Osteoblast (primary cell): ENCODE measurements around the gene POGZ. TPM values are rescaled to one million over a fixed set of nuclear protein-coding genes. Genes with fewer than 3 reads are reported as not detected.

Source experiments
- DNase-seq: peaks from one replicate; pipeline ENCODE4 v3.0.0; 2011; ENCODE audit warnings: low spot score, mixed read lengths; ENCODE audit not compliant: insufficient read length; ENCODE audit errors: missing footprints
- H2AFZ ChIP-seq: 2 replicates; pipeline ENCODE4 v1.6.0; 2011; ENCODE audit warnings: mild to moderate bottlenecking, low read length
- H3K27ac ChIP-seq: 2 replicates; pipeline ENCODE4 v1.5.1; 2011; ENCODE audit warnings: mild to moderate bottlenecking, low read depth, low read length, moderate library complexity
- H3K27me3 ChIP-seq: 2 replicates; pipeline ENCODE4 v1.6.0; 2012; ENCODE audit warnings: mild to moderate bottlenecking, control low read depth, inconsistent platforms, low read length, moderate library complexity; ENCODE audit not compliant: insufficient read depth
- H3K36me3 ChIP-seq: 2 replicates; pipeline ENCODE4 v1.5.1; 2011; ENCODE audit warnings: mild to moderate bottlenecking, low read length, control low read depth, moderate library complexity; ENCODE audit not compliant: insufficient read depth
- H3K4me1 ChIP-seq: 2 replicates; pipeline ENCODE4 v1.5.1; 2011; ENCODE audit warnings: mild to moderate bottlenecking, low read length, control low read depth, moderate library complexity; ENCODE audit not compliant: insufficient read depth
- H3K4me2 ChIP-seq: 2 replicates; pipeline ENCODE4 v1.6.0; 2011; ENCODE audit warnings: mild to moderate bottlenecking, low read length; ENCODE audit not compliant: insufficient read depth
- H3K4me3 ChIP-seq: fragments of 200-600 bp; sonication (generic); 3 replicates; pipeline ENCODE4 v1.5.1; 2012; ENCODE audit warnings: mild to moderate bottlenecking, low read length, inconsistent platforms; ENCODE audit not compliant: insufficient read depth
- H3K79me2 ChIP-seq: 2 replicates; pipeline ENCODE4 v1.6.0; 2012; ENCODE audit warnings: mild to moderate bottlenecking, low read length, control low read depth, inconsistent platforms; ENCODE audit not compliant: insufficient read depth
- H3K9me3 ChIP-seq: 2 replicates; pipeline ENCODE4 v1.5.1; 2011; ENCODE audit warnings: low read depth, low read length, control low read depth
- H4K20me1 ChIP-seq: 2 replicates; pipeline ENCODE4 v1.6.0; 2012; ENCODE audit warnings: mild to moderate bottlenecking, low read length, control low read depth; ENCODE audit not compliant: insufficient read depth
- total RNA-seq: library from RNA; depleted of rRNA; stranded (reverse); fragments of >200 nt; gene quantifications from 2 replicates; pipeline ENCODE4 v1.2.3, GENCODE V29; 2012
- TF ChIP-seq, protein P1 (sequence below): IDR thresholded peaks from 2 replicates; pipeline ENCODE4 v1.5.1; 2011; ENCODE audit warnings: mild to moderate bottlenecking, low read depth, low read length, moderate library complexity; ENCODE audit errors: extremely low read depth

Gene POGZ
- total RNA-seq, 1 donor: 26.8 TPM

DNA sequence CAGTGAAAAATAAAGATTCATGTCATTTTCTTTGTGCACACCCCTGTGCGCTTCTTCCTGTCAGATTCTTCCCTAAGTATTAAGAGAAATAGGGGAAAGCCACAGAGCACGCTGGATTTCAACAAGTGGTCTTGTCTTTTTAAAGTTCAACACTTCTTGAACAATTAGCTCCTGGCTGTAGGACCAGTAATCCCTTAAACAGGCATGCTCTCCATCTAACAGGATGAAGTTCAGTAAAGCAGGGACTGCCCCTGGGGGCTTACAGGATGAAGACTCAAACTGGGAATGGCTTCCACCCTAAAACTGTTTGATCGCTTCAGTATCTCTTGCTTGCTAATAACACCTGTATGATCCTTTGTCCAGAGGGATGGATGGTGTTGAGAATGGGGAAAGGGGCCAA is 55.7 kb downstream of the POGZ start:
- TF ChIP-seq, protein P1, sequence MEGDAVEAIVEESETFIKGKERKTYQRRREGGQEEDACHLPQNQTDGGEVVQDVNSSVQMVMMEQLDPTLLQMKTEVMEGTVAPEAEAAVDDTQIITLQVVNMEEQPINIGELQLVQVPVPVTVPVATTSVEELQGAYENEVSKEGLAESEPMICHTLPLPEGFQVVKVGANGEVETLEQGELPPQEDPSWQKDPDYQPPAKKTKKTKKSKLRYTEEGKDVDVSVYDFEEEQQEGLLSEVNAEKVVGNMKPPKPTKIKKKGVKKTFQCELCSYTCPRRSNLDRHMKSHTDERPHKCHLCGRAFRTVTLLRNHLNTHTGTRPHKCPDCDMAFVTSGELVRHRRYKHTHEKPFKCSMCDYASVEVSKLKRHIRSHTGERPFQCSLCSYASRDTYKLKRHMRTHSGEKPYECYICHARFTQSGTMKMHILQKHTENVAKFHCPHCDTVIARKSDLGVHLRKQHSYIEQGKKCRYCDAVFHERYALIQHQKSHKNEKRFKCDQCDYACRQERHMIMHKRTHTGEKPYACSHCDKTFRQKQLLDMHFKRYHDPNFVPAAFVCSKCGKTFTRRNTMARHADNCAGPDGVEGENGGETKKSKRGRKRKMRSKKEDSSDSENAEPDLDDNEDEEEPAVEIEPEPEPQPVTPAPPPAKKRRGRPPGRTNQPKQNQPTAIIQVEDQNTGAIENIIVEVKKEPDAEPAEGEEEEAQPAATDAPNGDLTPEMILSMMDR: no peak
- Histone ChIP-seq H3K4me3 (no peak overlapping the region), H3K79me2 (peaks cover 33% of the 10 kb centered on the region), H3K27ac (no peak overlapping the region), H3K36me3 (peaks cover 78% of the 10 kb centered on the region), H3K4me2 (no peak overlapping the region), H3K9me3 (no peaks in the 10 kb centered on the region), H3K27me3 (no peaks in the 10 kb centered on the region), H4K20me1 (peaks cover 12% of the 10 kb centered on the region), H2AFZ (no peak overlapping the region), H3K4me1 (peaks cover 19% of the 10 kb centered on the region)
- DNase-seq: no peak

DNA sequence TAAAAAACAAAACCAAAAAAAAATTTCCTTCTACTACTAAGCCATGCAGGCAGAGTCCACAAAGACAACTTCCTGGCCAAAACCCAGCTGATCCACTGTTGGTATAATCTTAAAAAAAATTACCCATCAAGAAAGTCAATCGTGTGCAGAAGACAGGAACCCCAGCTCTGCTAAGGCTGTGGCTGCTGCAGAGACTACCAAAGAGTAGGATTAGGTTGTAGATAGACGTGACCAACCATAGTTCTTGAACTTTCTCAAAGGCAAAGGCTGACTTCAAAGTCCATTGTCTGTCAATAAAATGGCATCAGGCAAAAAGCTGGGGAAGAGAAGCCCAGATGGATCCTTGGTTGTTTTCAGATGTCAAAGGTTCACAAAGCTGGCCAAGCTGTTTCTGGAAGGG is 56.5 kb downstream of the POGZ start:
- Histone ChIP-seq H2AFZ (no peak overlapping the region), H3K9me3 (no peaks in the 10 kb centered on the region), H3K27ac (no peak overlapping the region), H3K79me2 (peaks cover 33% of the 10 kb centered on the region), H3K4me3 (no peak overlapping the region), H3K36me3 (peaks cover 70% of the 10 kb centered on the region), H4K20me1 (peaks cover 12% of the 10 kb centered on the region), H3K4me1 (peaks cover 19% of the 10 kb centered on the region), H3K4me2 (no peak overlapping the region), H3K27me3 (no peaks in the 10 kb centered on the region)
- TF ChIP-seq, protein P1: no peak
- no peak for DNase-seq

DNA sequence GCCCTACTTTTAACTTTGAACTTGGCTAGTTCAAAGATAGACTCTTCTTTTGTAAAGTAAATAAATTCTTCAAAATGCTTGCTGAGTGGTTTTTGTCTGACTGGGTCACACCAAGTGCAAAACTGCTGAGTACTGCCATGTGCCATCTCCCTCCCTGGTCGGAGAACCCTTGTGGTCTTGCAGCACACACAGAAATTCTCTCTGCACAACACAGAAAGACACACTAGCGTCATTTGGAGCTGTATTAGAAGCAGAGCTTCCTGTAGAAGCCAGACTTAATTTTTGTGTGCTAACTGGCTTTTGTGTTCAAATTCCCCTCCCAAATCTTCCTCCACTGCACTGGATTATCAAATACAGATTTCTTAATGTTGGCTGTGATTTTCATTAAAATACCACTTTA is 57.4 kb downstream of the POGZ start:
- H3K27me3 ChIP-seq: no peaks in the 10 kb centered on the region
- H3K9me3 ChIP-seq: no peaks in the 10 kb centered on the region
- peaks cover 19% of the 10 kb centered on the region for H3K4me1 ChIP-seq
- no peak overlapping the region for H3K4me3 ChIP-seq
- H3K36me3 ChIP-seq: peaks cover 62% of the 10 kb centered on the region
- peaks cover 33% of the 10 kb centered on the region for H3K79me2 ChIP-seq
- no peak for DNase-seq
- TF ChIP-seq, protein P1: no peak
- no peak overlapping the region for H3K27ac ChIP-seq
- peaks cover 12% of the 10 kb centered on the region for H4K20me1 ChIP-seq
- H2AFZ ChIP-seq: no peak overlapping the region
- H3K4me2 ChIP-seq: no peak overlapping the region

DNA sequence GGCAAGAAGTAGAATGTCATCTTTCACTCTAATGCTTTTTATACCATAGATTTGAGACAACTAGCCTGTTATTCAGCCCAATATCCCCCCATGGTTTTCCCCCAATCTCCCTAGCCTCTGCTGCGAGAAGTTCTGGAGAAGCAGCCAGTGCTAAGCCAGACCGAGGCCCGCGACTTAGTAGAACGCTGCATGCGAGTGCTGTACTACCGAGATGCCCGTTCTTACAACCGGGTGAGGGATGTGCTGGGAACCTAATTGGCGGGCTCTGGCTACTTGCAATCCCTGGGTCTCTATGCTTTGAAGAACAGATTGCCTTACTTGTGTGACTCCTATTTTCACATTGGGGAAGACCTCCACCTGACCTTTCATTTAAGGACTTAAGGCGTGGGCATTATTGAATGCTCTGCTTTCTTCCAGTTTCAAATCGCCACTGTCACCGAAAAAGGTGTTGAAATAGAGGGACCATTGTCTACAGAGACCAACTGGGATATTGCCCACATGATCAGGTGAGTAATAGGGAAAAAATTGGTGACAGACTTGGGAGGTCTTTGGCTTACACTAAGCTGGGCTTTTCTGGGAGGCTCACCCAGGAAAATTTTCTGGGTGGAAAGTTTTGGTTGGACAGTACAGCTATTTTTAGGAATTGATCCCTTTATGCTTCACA is 58.0 kb downstream of the POGZ start:
- Histone ChIP-seq H3K27me3 (no peaks in the 10 kb centered on the region), H3K4me1 (peaks cover 19% of the 10 kb centered on the region), H3K4me3 (peak overlapping the region; percentile 5), H4K20me1 (peaks cover 12% of the 10 kb centered on the region), H3K79me2 (peaks cover 33% of the 10 kb centered on the region), H3K9me3 (no peaks in the 10 kb centered on the region), H3K36me3 (peaks cover 56% of the 10 kb centered on the region), H3K27ac (peak overlapping the region; percentile 89), H2AFZ (no peak overlapping the region), H3K4me2 (peak overlapping the region; percentile 92)
- TF ChIP-seq, protein P1: no peak
- no peak for DNase-seq
